ENCODE measurements around the gene SUN3.

The SUN3 gene

DNA sequence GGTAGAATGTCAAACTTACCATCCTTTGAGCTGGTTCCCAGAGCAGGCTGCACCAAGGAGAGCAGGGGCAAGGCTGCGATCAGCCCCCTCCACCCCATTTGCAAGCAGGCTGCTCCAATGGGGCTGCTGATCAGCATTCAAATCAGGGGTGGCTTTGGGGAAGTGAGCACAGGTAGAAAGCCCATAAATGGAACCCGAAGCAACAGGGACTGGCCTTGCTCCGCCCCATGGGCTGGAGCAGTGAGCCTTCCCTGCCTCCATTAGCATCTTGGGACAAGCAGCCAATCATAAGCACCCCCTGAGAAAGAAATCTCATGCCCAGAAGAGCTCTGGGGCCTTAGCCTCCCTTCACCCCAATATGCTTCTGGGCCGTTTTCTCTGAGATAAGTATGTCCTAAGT is 76.7 kb downstream of the SUN3 start:
- TF ChIP-seq, protein P1, sequence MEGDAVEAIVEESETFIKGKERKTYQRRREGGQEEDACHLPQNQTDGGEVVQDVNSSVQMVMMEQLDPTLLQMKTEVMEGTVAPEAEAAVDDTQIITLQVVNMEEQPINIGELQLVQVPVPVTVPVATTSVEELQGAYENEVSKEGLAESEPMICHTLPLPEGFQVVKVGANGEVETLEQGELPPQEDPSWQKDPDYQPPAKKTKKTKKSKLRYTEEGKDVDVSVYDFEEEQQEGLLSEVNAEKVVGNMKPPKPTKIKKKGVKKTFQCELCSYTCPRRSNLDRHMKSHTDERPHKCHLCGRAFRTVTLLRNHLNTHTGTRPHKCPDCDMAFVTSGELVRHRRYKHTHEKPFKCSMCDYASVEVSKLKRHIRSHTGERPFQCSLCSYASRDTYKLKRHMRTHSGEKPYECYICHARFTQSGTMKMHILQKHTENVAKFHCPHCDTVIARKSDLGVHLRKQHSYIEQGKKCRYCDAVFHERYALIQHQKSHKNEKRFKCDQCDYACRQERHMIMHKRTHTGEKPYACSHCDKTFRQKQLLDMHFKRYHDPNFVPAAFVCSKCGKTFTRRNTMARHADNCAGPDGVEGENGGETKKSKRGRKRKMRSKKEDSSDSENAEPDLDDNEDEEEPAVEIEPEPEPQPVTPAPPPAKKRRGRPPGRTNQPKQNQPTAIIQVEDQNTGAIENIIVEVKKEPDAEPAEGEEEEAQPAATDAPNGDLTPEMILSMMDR (IDR thresholded peaks at IDR 0.05; ENCODE audit: insufficient read depth, low read length, poor library complexity, severe bottlenecking) = no peak
- no peaks in the 10 kb centered on the region for H3K27me3 ChIP-seq (replicated peaks; ENCODE audit: control insufficient read depth, insufficient read depth, low read length)
- H3K36me3 ChIP-seq (ENCODE audit: control insufficient read depth, insufficient read depth, low read length) = no peaks in the 10 kb centered on the region; the same call in 1 of the 2 replicates
- no peak for DNase-seq (ENCODE audit: extremely low read depth, insufficient read length)
- H3K4me3 ChIP-seq (replicated peaks; ENCODE audit: low read depth, low read length) = no peak overlapping the region

DNA sequence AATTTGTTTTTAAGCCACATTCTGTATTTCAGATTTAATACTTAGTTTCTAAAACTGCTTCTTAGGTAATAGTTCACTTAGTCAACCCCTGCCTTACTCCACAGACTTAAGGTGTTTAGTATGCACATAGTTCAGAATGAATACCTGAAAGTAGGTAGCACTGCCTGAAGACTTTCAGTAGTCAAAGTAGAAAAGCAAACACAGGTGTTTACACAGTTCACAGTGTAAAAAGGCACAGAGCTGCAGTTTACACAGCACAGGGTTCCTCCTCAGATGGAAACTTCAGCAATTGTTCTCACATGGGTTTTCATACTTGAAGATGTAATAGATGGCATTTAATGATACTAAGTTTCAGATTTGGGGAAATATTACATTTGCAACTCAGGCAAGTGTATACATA is 77.5 kb downstream of the SUN3 start:
- Histone ChIP-seq H3K4me3 (replicated peaks; ENCODE audit: low read depth, low read length) (no peak overlapping the region), H3K27me3 (replicated peaks; ENCODE audit: control insufficient read depth, insufficient read depth, low read length) (no peaks in the 10 kb centered on the region), H3K36me3 (ENCODE audit: control insufficient read depth, insufficient read depth, low read length) (no peaks in the 10 kb centered on the region; the same call in 1 of the 2 replicates)
- DNase-seq (ENCODE audit: extremely low read depth, insufficient read length) = no peak
- TF ChIP-seq, protein P1 (IDR thresholded peaks at IDR 0.05; ENCODE audit: insufficient read depth, low read length, poor library complexity, severe bottlenecking) = no peak

DNA sequence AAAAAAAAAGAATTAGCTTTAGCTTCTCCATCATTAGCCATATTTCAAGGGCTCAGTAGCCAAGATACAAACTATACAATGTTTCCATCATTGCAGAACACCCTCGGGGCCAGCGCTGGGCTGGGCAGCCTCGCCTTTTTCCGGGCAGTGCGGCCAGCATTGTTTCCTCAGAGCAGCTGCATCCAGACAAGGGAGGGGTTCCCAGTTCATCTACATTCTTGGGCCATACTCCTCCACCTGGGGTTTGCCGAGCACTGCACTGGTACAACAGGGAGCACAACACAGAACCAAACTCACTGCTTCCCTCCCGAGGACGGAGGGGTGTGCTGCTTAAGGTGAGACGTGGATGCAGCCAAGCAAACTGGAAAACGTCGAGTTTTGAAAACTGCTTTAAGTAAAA is 78.2 kb downstream of the SUN3 start:
- TF ChIP-seq, protein P1 (IDR thresholded peaks at IDR 0.05; ENCODE audit: insufficient read depth, low read length, poor library complexity, severe bottlenecking) = no peak
- H3K36me3 ChIP-seq (ENCODE audit: control insufficient read depth, insufficient read depth, low read length) = no peaks in the 10 kb centered on the region; the same call in 1 of the 2 replicates
- no peaks in the 10 kb centered on the region for H3K27me3 ChIP-seq (replicated peaks; ENCODE audit: control insufficient read depth, insufficient read depth, low read length)
- no peak for DNase-seq (ENCODE audit: extremely low read depth, insufficient read length)
- no peak overlapping the region for H3K4me3 ChIP-seq (replicated peaks; ENCODE audit: low read depth, low read length)

DNA sequence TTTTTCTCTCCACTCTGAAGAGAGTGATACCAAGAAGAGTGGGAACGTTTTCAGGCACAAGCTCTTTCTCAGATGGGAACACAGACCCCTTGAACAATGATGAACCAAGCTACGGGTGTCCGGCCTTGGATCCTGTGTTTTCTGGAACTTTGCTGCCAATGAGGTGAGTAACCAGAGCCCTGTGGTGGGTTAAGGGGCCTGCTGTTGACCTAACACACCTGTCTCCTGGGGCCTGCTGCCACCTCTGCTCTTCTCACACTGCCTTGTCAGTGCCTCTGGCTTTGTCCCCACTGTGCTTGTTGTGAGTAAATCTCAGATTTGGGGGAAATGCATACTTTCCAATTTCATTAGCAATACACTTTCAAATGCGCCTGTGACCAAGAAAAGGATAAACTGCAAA is 79.2 kb downstream of the SUN3 start:
- TF ChIP-seq, protein P1 (IDR thresholded peaks at IDR 0.05; ENCODE audit: insufficient read depth, low read length, poor library complexity, severe bottlenecking) = no peak
- H3K4me3 ChIP-seq (replicated peaks; ENCODE audit: low read depth, low read length) = no peak overlapping the region
- no peaks in the 10 kb centered on the region; the same call in 1 of the 2 replicates for H3K36me3 ChIP-seq (ENCODE audit: control insufficient read depth, insufficient read depth, low read length)
- no peaks in the 10 kb centered on the region for H3K27me3 ChIP-seq (replicated peaks; ENCODE audit: control insufficient read depth, insufficient read depth, low read length)
- DNase-seq (ENCODE audit: extremely low read depth, insufficient read length) = no peak

DNA sequence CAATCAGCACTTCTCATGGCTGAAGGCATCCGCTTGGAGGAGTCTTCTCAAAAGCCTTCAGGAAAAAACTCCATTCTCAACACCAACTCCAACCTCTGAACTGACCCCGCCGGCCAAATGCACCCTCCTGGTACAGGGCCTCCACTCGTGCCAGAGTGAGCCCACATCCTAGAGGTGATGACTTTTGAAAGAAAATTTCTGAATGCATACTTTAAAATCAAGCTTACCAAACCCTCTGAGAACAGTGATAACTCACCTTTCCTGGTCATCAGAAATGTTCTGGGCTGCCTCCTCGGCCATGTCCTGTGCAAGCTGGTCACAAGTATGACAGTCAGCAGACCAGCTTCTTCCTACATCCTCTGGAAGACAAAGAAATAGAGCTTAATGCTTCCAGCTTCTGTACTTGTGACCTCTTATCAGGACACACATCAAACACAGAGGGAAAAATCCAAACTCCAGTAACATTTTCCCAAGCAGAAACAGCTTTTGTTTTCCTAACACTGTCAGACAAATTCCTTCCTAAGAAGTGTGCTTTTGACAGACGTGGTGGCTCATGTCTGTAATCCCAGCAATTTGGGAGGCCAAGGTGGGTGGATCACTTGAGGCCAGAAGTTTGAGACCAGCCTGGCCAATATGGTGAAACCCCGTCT is 80.6 kb downstream of the SUN3 start, which contains the start of gene PKD1L1:
Gene PKD1L1 (minus strand): TSS at position 326 of the 650 bp plus-strand sequence. CDS start 26 bp downstream, at position 300.
- TF ChIP-seq, protein P1 (IDR thresholded peaks at IDR 0.05; ENCODE audit: insufficient read depth, low read length, poor library complexity, severe bottlenecking) = no peak
- H3K27me3 ChIP-seq (replicated peaks; ENCODE audit: control insufficient read depth, insufficient read depth, low read length) = no peaks in the 10 kb centered on the region
- no peak within 1 kb of the TSS for H3K4me3 ChIP-seq (replicated peaks; ENCODE audit: low read depth, low read length)

More for the DNA sequence above, 80.6 kb downstream of the SUN3 start, which contains the start of gene PKD1L1:
- H3K36me3 ChIP-seq (ENCODE audit: control insufficient read depth, insufficient read depth, low read length) = no peaks in the 10 kb centered on the region
- DNase-seq (ENCODE audit: extremely low read depth, insufficient read length) = no peak

Data from GM06990 (cell line).